Colonic mucosa (tissue), 4 donors: Measurements from ENCODE around the gene SLC26A2. TPM values are rescaled to one million over a fixed set of nuclear protein-coding genes. Genes with fewer than 3 reads are reported as not detected.

ENCODE experiments used
- DNase-seq: peaks from one replicate; pipeline ENCODE4 v3.0.0-alpha.2; 2020
- H3K27ac ChIP-seq: fragments of 200-600 bp; one replicate; pipeline ENCODE4 v1.8.0; 2021
- H3K27me3 ChIP-seq: fragments of 200-600 bp; one replicate; pipeline ENCODE4 v1.8.0; 2021
- H3K36me3 ChIP-seq: fragments of 200-600 bp; one replicate; pipeline ENCODE4 v1.8.0; 2021
- H3K4me1 ChIP-seq: fragments of 200-600 bp; one replicate; pipeline ENCODE4 v1.8.0; 2021; ENCODE audit warnings: mild to moderate bottlenecking
- H3K4me3 ChIP-seq: fragments of 200-600 bp; one replicate; pipeline ENCODE4 v1.8.0; 2021
- H3K9ac ChIP-seq, 2 donors: one replicate each; pipeline ENCODE4 v1.7.0; 2013; ENCODE audit warnings: control low read depth in 2 of 2, low read depth in 2 of 2, low read length in 2 of 2
- H3K9me3 ChIP-seq: fragments of 200-600 bp; one replicate; pipeline ENCODE4 v1.8.0; 2021
- CTCF ChIP-seq: fragments of 200-600 bp; IDR thresholded peaks from one replicate; pipeline ENCODE4 v1.8.0; 2022; ENCODE audit warnings: antibody characterized with exemption, mild to moderate bottlenecking
- intact Hi-C: fragments of 100-400 bp; cut with DNase I; formaldehyde crosslinking; loops from one replicate; pipeline ENCODE4 v1.14.1; 2022
- total RNA-seq, 2 donors: library from RNA; stranded (reverse); fragmentation: NEBNext Ultra II Directional in 1 of 2; extraction: Animal tissue kit (Norgen Biotek cat#: 25700) in 1 of 2; gene quantifications; one replicate each; pipeline ENCODE4 v1.2.1, GENCODE V29; 2021
- donor health status: healthy.
- donor health status: DM: no; HTN: no; CAD: no.
- donor health status: DM: no; HTN: no; CAD: no.

Gene SLC26A2
- total RNA-seq, 2 donors from 2014 or later = 339 to 770 TPM

- peaks cover 3% of the 10 kb centered on the region for H3K4me1 ChIP-seq
- H3K27me3 ChIP-seq = no peaks in the 10 kb centered on the region
- H3K27ac ChIP-seq = no peak overlapping the region
- intact Hi-C loops = no loop called here
- DNase-seq = no peak
- no peak for TF ChIP-seq CTCF
- H3K9me3 ChIP-seq = no peaks in the 10 kb centered on the region
- H3K36me3 ChIP-seq = no peaks in the 10 kb centered on the region
- H3K4me3 ChIP-seq = no peak overlapping the region
- no peak overlapping the region for H3K9ac ChIP-seq
Observed at GRCh38 chr5:149948993-149949392, 11.6 kb upstream of the SLC26A2 start.

GRCh38 chr5:149951138-149951749, 9.3 kb upstream of the SLC26A2 start:
- no peak overlapping the region for H3K4me3 ChIP-seq
- TF ChIP-seq CTCF = no peak
- no peak for DNase-seq

GRCh38 chr5:149953436-149954121, 7.0 kb upstream of the SLC26A2 start:
- Histone ChIP-seq H3K27me3 (no peaks in the 10 kb centered on the region), H3K4me3 (no peak overlapping the region), H3K4me1 (no peaks in the 10 kb centered on the region), H3K9me3 (no peaks in the 10 kb centered on the region), H3K36me3 (no peaks in the 10 kb centered on the region), H3K27ac (no peak overlapping the region), H3K9ac (no peak overlapping the region)
- intact Hi-C loops = no loop called here
- DNase-seq = no peak
- TF ChIP-seq CTCF = no peak

More at GRCh38 chr5:149951138-149951749, 9.3 kb upstream of the SLC26A2 start:
- Histone ChIP-seq H3K27me3 (no peaks in the 10 kb centered on the region), H3K9me3 (no peaks in the 10 kb centered on the region), H3K4me1 (peaks cover 3% of the 10 kb centered on the region), H3K36me3 (no peaks in the 10 kb centered on the region), H3K9ac (no peak overlapping the region), H3K27ac (no peak overlapping the region)
- intact Hi-C loops = no loop called here

GRCh38 chr5:149954798-149955197, 5.8 kb upstream of the SLC26A2 start:
- Histone ChIP-seq H3K9ac (no peak overlapping the region), H3K4me1 (no peaks in the 10 kb centered on the region), H3K27ac (no peak overlapping the region), H3K27me3 (no peaks in the 10 kb centered on the region), H3K9me3 (no peaks in the 10 kb centered on the region), H3K4me3 (no peak overlapping the region), H3K36me3 (no peaks in the 10 kb centered on the region)
- no peak for TF ChIP-seq CTCF
- intact Hi-C loops = no loop called here
- no peak for DNase-seq

- no peak for DNase-seq
- no peaks in the 10 kb centered on the region for H3K36me3 ChIP-seq
- H3K4me3 ChIP-seq = no peak overlapping the region
- H3K9ac ChIP-seq = no peak overlapping the region
- H3K4me1 ChIP-seq = no peaks in the 10 kb centered on the region
- H3K27me3 ChIP-seq = no peaks in the 10 kb centered on the region
- no peaks in the 10 kb centered on the region for H3K9me3 ChIP-seq
- intact Hi-C loops = no loop called here
- H3K27ac ChIP-seq = peak overlapping the region; percentile 15
- TF ChIP-seq CTCF = no peak
Observed at GRCh38 chr5:149956685-149957084, 3.9 kb upstream of the SLC26A2 start.
